ENCODE data around the gene CFAP54.

The CFAP54 gene

DNA sequence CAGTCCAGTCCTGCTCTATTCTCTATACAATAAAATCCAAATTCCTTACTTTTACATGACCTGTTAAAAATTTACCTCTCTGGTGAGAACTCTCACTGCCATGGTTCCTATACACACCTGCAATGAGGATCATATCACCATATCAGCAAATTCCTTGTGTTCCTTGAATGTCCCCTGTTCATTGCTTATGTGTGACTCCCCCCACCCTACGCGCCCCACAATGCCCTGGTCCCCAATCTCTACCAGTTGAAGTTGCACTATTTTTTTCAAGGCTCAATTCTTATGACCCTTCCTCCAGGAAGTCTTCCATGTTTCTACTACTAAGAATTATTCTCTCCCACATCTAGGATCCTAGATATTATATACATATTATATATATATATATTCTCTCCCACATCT lies 335.5 kb downstream of the CFAP54 start:
- no peak for DNase-seq (ENCODE audit: low spot score)
- TF ChIP-seq, protein P1, sequence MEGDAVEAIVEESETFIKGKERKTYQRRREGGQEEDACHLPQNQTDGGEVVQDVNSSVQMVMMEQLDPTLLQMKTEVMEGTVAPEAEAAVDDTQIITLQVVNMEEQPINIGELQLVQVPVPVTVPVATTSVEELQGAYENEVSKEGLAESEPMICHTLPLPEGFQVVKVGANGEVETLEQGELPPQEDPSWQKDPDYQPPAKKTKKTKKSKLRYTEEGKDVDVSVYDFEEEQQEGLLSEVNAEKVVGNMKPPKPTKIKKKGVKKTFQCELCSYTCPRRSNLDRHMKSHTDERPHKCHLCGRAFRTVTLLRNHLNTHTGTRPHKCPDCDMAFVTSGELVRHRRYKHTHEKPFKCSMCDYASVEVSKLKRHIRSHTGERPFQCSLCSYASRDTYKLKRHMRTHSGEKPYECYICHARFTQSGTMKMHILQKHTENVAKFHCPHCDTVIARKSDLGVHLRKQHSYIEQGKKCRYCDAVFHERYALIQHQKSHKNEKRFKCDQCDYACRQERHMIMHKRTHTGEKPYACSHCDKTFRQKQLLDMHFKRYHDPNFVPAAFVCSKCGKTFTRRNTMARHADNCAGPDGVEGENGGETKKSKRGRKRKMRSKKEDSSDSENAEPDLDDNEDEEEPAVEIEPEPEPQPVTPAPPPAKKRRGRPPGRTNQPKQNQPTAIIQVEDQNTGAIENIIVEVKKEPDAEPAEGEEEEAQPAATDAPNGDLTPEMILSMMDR (IDR thresholded peaks at IDR 0.05; ENCODE audit: extremely low read depth, missing control alignments) = no peak

DNA sequence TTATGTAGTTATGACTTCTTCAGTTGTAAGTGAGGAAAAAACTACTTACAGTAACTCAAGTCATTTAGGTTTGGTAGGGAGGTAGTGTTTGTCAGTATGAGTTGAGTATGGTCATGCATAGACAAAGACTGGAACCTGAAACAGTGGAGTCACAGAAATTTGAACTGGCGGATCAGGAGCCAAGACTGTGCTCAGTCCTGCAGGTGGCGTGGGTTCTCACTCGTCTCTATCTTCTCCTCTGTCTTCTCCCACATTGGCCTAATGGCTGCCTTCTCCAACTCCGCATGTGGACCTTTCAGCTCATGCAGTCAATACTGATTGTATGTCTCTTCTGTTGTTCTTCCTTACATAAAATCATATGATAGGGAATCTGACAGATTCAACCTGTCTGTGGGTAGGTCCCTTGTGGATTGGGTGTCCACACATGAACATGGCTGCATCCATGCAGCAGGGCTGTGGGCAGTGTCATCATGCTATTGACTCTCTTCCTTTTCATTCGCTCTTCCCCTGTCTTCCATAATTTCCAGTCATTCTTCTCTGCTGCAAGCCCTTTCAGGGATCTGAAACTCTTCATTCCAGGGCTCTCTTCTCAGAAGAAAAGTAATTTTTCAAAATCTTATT lies 338.9 kb downstream of the CFAP54 start:
- TF ChIP-seq, protein P1 (IDR thresholded peaks at IDR 0.05; ENCODE audit: extremely low read depth, missing control alignments) = no peak
- no peak for DNase-seq (ENCODE audit: low spot score)

DNA sequence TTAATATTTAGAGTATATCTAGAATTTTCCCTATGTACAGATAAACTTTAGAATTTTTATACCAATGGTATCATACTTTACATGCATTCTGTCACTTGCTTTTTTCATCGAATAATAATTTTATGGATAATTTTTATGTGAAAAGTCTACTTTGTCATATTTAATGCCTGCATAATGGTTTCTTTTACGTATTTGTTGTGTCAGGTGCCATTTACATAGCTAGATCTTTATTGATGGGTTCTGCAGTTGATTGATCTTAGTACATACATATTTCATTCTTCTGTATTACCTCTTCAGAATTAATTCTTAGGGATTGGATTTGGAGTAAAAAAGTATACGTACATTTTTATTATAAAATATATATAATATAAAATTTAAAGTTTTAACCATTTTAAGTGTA lies 340.0 kb downstream of the CFAP54 start:
- TF ChIP-seq, protein P1 (IDR thresholded peaks at IDR 0.05; ENCODE audit: extremely low read depth, missing control alignments) = no peak
- no peak for DNase-seq (ENCODE audit: low spot score)

DNA sequence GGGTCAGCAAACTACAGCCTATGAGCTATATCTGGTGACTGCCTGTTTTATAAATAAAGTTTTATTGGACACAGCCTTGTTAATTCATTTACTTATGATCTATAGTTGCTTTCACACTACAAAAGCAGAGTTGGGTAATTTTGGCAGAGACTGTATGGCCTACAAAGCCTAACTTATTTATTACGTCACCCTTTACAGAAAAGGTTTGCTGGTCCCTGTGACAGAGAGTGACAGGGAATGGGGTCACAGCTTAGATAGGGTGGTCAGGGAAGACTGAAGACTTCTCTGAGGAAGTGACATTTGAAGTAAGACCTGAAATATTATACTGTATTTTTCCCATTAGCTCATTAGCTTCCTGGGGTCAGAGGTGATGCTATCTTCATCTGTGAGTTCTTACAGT lies 342.0 kb downstream of the CFAP54 start:
- no peak for DNase-seq (ENCODE audit: low spot score)
- TF ChIP-seq, protein P1 (IDR thresholded peaks at IDR 0.05; ENCODE audit: extremely low read depth, missing control alignments) = no peak

DNA sequence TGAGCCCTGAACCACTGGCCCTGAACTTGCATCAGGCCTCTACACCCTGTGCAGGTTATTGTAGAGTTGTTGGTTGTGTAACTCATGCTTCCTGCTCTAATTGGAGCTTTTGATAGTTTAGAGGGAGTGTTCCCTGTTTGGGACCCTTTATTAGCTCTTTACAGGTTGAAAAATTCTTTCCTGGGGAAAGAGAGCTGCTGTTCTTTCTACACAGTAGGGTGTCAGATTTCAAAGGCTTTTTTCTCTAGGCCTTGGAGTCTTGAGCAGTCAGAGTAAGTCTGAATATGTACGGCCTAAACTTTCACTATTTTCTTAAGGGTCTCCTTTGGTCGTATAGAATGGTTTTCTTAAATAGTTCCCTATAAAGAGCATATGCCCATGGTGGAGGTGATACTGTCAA lies 356.9 kb downstream of the CFAP54 start:
- DNase-seq (ENCODE audit: low spot score) = no peak
- TF ChIP-seq, protein P1 (IDR thresholded peaks at IDR 0.05; ENCODE audit: extremely low read depth, missing control alignments) = no peak

DNA sequence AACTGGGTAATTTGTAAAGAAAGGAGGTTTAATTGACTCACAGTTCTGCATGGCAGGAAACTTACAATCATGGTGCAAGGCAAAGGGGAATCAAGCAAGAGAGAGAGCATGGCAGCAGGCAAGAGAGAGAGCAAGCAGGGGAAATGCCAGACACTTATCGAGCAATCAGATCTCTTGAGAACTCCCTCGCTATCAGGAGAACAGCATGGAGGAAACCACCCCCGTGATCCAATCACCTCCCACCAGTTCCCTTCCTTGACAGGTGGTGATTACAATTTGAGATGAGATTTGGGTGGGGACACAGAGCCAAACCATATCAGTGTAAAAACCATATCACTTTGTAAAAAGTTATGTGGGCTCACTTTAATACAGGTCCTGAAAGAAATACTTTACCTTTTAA lies 361.3 kb downstream of the CFAP54 start:
- TF ChIP-seq, protein P1 (IDR thresholded peaks at IDR 0.05; ENCODE audit: extremely low read depth, missing control alignments) = no peak
- no peak for DNase-seq (ENCODE audit: low spot score)

DNA sequence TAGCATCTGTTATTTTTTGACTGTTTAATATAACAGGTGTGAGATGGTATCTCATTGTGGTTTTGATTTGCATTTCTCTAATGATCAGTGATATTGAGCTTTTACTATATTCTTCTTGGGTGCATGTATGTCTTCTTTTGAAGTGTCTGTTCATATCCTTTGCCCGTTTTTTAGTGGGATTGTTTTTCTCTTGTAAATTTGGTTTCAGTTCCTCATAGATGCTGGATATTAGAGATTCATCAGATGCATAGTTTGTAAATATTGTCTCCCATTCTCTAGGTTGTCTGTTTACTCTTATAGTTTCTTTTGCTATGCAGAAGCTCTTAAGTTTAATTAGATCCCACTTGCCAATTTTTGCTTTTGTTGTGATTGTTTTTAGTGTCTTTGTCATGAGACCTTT lies 368.8 kb downstream of the CFAP54 start:
- no peak for DNase-seq (ENCODE audit: low spot score)

More for the DNA sequence above, 368.8 kb downstream of the CFAP54 start:
- TF ChIP-seq, protein P1 (IDR thresholded peaks at IDR 0.05; ENCODE audit: extremely low read depth, missing control alignments) = no peak

Data from GM20000 (cell line).